Upper lobe of right lung (tissue), 1 donor: ENCODE data around the gene TEAD1. TPM values are rescaled to one million over a fixed set of nuclear protein-coding genes. Genes with fewer than 3 reads are reported as not detected.

ENCODE experiments used
- ATAC-seq: fragments of 200-7000 bp; cut with Tn5 transposase; one replicate; pipeline ENCODE4 v1.9.1; 2020; ENCODE audit warnings: mild to moderate bottlenecking, moderate library complexity
- DNase-seq: peaks from one replicate; pipeline ENCODE4 v3.0.0-alpha.2; 2020
- H3K27ac ChIP-seq: fragments of 200-600 bp; one replicate; pipeline ENCODE4 v1.8.0; 2022
- H3K27me3 ChIP-seq: fragments of 200-600 bp; one replicate; pipeline ENCODE4 v1.8.0; 2022; ENCODE audit warnings: mild to moderate bottlenecking
- H3K36me3 ChIP-seq: fragments of 200-600 bp; one replicate; pipeline ENCODE4 v1.8.0; 2022
- H3K4me1 ChIP-seq: fragments of 200-600 bp; one replicate; pipeline ENCODE4 v1.8.0; 2022
- H3K4me3 ChIP-seq: fragments of 200-600 bp; one replicate; pipeline ENCODE4 v1.8.0; 2022; ENCODE audit warnings: mild to moderate bottlenecking
- H3K9me3 ChIP-seq: fragments of 200-600 bp; one replicate; pipeline ENCODE4 v1.8.0; 2022
- CTCF ChIP-seq: fragments of 200-600 bp; IDR thresholded peaks from one replicate; pipeline ENCODE4 v1.8.0; 2022; ENCODE audit warnings: antibody characterized with exemption
- intact Hi-C: fragments of 100-400 bp; cut with DNase I; formaldehyde crosslinking; loops from one replicate; pipeline ENCODE4 v1.11.0; 2022
- total RNA-seq: library from RNA; stranded (reverse); fragmentation: NEBNext Ultra II Directional; extraction: Animal tissue kit (Norgen Biotek cat#: 25700); gene quantifications from one replicate; pipeline ENCODE4 v1.2.1, GENCODE V29; 2021
- donor health status: DM: no; HTN: yes; CAD: no; lungs with severe emphysema.

The TEAD1 gene
- total RNA-seq, 1 donor from 2014 or later: 72.3 TPM

- ATAC-seq (no peak), DNase-seq (no peak)
- Histone ChIP-seq H3K4me3 (no peak overlapping the region), H3K36me3 (no peaks in the 10 kb centered on the region), H3K27ac (no peak overlapping the region), H3K27me3 (no peaks in the 10 kb centered on the region), H3K9me3 (no peaks in the 10 kb centered on the region), H3K4me1 (peaks cover 20% of the 10 kb centered on the region)
- intact Hi-C loops: no loop called here
- no peak for TF ChIP-seq CTCF
Observed at GRCh38 chr11:12678991-12679390, 4.8 kb downstream of the TEAD1 start.

- no peak for ATAC-seq
Observed at GRCh38 chr11:12679471-12679870, 5.2 kb downstream of the TEAD1 start.

GRCh38 chr11:12680246-12680939, 6.2 kb downstream of the TEAD1 start:
- TF ChIP-seq CTCF: no peak
- ATAC-seq (peak; percentile 92), DNase-seq (peak; percentile 91)
- Histone ChIP-seq H3K4me1 (peaks cover 27% of the 10 kb centered on the region), H3K4me3 (no peak overlapping the region), H3K36me3 (no peaks in the 10 kb centered on the region), H3K27me3 (no peaks in the 10 kb centered on the region), H3K27ac (peak overlapping the region; percentile 31), H3K9me3 (no peaks in the 10 kb centered on the region)
- intact Hi-C loops: no loop called here

More at GRCh38 chr11:12679471-12679870, 5.2 kb downstream of the TEAD1 start:
- no peak for TF ChIP-seq CTCF
- Histone ChIP-seq H3K4me3 (no peak overlapping the region), H3K36me3 (no peaks in the 10 kb centered on the region), H3K4me1 (peaks cover 24% of the 10 kb centered on the region), H3K27me3 (no peaks in the 10 kb centered on the region), H3K9me3 (no peaks in the 10 kb centered on the region), H3K27ac (no peak overlapping the region)
- intact Hi-C loops: no loop called here
- no peak for DNase-seq

GRCh38 chr11:12680940-12681258, 6.7 kb downstream of the TEAD1 start:
- peaks cover 27% of the 10 kb centered on the region for H3K4me1 ChIP-seq
- H3K27ac ChIP-seq: no peak overlapping the region
- ATAC-seq: no peak
- TF ChIP-seq CTCF: no peak
- no peak overlapping the region for H3K4me3 ChIP-seq
- no peaks in the 10 kb centered on the region for H3K36me3 ChIP-seq
- H3K27me3 ChIP-seq: no peaks in the 10 kb centered on the region
- no peaks in the 10 kb centered on the region for H3K9me3 ChIP-seq
- intact Hi-C loops: no loop called here
- no peak for DNase-seq

DNA sequence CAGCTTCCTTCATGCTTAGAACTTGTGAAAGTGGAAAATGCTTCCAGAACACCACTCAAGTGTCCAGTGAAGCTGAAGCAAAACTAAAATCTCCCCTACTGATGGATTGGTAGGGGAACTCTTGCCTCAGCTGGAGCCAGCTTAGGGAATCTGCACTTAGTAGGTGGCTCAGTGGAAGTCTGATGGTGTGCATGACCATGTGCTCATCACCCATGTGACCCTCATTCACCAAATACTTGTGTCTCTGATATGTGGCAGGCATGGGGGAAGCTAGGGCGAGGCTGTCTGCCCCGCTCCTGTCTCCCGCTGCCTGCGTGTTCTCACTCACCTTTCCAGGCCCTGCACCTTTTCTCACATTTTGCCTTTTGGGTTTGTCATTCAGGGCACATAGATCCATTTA, 7.2 kb downstream of the TEAD1 start:
- peaks cover 27% of the 10 kb centered on the region for H3K4me1 ChIP-seq

More for the DNA sequence above, 7.2 kb downstream of the TEAD1 start:
- no peak overlapping the region for H3K27ac ChIP-seq
- H3K4me3 ChIP-seq: no peak overlapping the region
- intact Hi-C loops: no loop called here
- no peaks in the 10 kb centered on the region for H3K9me3 ChIP-seq
- ATAC-seq (no peak), DNase-seq (no peak)
- H3K36me3 ChIP-seq: no peaks in the 10 kb centered on the region
- H3K27me3 ChIP-seq: no peaks in the 10 kb centered on the region
- TF ChIP-seq CTCF: no peak
